ENCODE data around the gene ASTN2.

ASTN2 gene

DNA sequence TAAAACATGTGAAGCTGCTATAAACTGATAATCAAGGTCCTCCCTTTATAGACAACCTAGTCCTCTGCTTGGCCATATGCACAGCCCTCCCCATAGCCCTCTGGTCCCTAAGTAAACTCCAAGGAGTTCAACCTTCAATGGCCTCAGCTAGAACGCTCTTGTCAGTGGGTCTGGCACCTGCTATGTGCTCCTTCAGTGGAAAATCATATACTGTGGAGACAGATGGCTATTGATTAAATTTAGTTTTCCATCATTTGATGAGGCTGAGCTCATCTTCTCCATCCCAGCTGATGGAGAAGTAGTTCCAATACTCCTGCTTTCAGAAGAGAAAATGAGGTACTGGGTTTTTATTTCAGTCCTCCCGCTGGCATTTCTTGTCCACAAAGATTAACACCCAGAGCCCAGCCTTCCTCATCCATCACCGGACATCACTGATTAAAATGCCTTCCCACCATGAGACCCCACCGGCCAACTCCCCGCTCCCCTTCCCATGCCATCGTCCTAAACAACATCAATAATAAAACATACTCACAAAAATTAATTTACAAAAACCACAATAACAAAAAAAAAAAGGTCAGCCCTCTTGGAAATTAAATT is 593.1 kb downstream of the ASTN2 start:
- no peak overlapping the region for H3K4me3 ChIP-seq (ENCODE audit: low read depth, low read length)
- TF ChIP-seq, protein P1, sequence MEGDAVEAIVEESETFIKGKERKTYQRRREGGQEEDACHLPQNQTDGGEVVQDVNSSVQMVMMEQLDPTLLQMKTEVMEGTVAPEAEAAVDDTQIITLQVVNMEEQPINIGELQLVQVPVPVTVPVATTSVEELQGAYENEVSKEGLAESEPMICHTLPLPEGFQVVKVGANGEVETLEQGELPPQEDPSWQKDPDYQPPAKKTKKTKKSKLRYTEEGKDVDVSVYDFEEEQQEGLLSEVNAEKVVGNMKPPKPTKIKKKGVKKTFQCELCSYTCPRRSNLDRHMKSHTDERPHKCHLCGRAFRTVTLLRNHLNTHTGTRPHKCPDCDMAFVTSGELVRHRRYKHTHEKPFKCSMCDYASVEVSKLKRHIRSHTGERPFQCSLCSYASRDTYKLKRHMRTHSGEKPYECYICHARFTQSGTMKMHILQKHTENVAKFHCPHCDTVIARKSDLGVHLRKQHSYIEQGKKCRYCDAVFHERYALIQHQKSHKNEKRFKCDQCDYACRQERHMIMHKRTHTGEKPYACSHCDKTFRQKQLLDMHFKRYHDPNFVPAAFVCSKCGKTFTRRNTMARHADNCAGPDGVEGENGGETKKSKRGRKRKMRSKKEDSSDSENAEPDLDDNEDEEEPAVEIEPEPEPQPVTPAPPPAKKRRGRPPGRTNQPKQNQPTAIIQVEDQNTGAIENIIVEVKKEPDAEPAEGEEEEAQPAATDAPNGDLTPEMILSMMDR (IDR thresholded peaks at IDR 0.05; ENCODE audit: low read depth, low read length): no peak

DNA sequence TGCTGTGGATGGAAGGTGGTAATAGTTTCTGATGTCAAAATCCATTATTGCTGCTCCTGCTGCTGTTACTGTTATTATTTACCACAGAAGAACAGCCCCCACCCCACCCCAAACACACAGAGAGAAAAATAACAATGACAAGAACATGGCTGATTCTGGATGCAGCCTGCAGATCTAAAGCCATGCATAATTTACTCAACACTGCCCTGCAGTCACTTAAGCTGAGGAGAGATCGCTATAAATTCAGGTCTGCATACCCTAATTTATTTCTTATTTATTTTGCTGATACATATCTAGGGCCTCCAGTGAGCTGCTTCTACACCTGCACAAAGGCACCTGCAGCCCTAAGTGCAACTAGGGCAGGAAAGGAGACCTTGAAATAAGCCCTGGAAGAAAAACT is 595.7 kb downstream of the ASTN2 start:
- no peak overlapping the region for H3K4me3 ChIP-seq (ENCODE audit: low read depth, low read length)
- TF ChIP-seq, protein P1 (IDR thresholded peaks at IDR 0.05; ENCODE audit: low read depth, low read length): no peak

DNA sequence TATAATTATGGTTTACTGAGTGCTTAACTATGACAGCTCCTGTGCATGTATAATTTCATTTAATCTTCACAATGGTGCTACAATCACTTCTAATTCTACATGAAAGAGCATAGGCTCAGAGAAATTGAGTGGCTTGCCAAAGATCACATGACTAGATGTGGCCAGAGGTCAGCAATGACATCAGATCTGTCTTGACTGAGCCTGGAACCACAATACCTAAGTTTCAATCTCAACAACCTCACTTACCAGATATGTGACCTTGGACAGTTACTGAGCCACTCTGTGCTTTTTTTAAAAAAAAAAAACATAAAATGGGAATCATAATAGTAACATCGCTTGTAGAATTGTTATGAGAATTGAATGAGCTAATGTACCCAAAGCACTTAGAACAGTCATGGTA is 597.1 kb downstream of the ASTN2 start:
- TF ChIP-seq, protein P1 (IDR thresholded peaks at IDR 0.05; ENCODE audit: low read depth, low read length): no peak

DNA sequence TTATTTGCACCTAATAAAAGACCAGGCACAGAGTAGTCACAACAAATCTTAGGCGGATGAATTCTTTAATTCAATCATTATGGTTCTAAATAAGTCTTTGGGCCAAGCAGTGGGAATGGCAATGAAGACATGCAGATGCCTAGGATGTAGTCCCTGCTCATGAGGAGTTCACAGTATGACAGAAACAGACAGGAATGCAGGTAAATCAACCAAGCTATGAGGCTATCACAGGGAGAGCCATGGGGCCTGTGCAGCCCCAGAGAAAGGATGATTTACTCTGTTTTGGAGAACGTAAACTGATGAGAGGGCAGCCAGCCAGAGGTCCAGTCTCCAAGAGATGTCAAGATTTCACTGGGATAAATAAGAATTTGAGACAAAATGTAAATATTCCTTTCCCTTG is 598.4 kb downstream of the ASTN2 start:
- H3K4me3 ChIP-seq (ENCODE audit: low read depth, low read length): no peak overlapping the region
- TF ChIP-seq, protein P1 (IDR thresholded peaks at IDR 0.05; ENCODE audit: low read depth, low read length): no peak

More for the DNA sequence above, 597.1 kb downstream of the ASTN2 start:
- no peak overlapping the region for H3K4me3 ChIP-seq (ENCODE audit: low read depth, low read length)

DNA sequence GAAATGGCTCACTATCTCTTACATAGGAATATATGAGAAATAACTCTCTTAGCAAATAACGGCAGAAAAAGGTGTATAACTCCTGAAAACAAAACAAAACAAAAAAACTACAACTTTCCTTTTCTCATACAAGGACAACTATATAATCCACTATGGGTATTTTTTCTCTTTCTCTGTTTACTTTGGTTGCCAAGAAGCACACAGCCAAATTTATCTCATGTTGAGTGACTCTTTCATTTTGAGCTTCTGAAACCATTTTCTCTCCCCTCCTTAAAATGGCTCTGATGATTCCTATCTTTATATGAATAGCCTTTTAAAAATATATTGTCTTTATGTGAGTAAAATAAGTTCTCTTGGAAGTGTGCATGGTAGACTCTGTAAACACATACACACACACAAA is 599.0 kb downstream of the ASTN2 start:
- TF ChIP-seq, protein P1 (IDR thresholded peaks at IDR 0.05; ENCODE audit: low read depth, low read length): no peak
- no peak overlapping the region for H3K4me3 ChIP-seq (ENCODE audit: low read depth, low read length)

DNA sequence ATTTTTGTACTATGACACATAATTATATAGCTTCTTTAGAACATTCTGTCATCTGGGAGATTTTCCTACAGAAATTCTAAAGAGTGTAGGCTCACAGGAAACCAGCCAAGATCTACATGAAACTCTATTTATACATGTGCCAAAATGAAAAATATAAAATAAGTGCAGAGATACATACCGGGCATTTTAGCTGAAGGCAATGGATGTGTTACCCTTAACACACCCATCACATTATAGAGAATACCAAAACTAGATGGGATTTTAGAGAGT is 601.9 kb downstream of the ASTN2 start:
- TF ChIP-seq, protein P1 (IDR thresholded peaks at IDR 0.05; ENCODE audit: low read depth, low read length): no peak
- H3K4me3 ChIP-seq (ENCODE audit: low read depth, low read length): no peak overlapping the region

DNA sequence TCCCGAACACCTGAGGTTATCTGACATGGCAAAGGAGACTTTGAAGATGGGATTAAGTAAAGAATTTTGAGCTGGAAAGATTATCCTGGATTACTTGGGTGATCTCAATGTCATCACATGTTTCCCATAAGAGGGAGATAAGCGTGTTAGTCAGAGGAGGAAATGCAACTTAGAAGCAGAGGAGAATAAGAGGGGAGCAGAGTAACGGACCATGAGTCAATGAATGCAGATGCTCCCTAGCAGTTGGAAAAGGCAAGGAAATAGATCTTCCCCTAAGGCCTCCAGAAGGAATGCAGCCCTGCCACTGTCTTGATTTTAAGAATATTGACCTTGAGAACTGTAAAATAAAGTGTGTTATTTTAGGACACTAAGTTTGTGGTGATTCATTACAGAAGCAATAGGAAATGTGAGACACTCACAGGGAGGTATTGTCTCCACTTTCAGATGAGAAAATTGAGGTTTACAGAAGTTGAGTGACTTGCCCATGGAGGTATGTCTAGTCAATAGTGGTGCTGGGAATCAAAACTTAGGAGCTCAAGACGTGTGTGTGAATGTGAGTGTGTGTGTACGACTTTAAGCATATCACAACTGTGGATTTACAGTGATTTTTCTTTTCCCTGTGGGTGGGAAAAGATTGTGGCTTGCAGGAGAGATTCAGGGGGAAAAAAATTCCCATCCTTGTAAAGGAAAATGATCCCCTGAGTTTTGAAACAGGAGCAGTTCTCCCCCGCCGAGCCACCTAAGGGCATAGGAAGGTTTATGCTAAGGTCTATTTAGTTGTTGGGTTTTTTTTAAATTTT is 602.4 kb downstream of the ASTN2 start:
- TF ChIP-seq, protein P1 (IDR thresholded peaks at IDR 0.05; ENCODE audit: low read depth, low read length): no peak
- H3K4me3 ChIP-seq (ENCODE audit: low read depth, low read length): no peak overlapping the region
